ENCODE data around the gene CRACR2A. TPM values are rescaled to one million over a fixed set of nuclear protein-coding genes. Genes with fewer than 3 reads are reported as not detected.

CRACR2A gene
- polyA plus RNA-seq, 3 donors = 2.8 to 10.7 (median 5.8) TPM

DNA sequence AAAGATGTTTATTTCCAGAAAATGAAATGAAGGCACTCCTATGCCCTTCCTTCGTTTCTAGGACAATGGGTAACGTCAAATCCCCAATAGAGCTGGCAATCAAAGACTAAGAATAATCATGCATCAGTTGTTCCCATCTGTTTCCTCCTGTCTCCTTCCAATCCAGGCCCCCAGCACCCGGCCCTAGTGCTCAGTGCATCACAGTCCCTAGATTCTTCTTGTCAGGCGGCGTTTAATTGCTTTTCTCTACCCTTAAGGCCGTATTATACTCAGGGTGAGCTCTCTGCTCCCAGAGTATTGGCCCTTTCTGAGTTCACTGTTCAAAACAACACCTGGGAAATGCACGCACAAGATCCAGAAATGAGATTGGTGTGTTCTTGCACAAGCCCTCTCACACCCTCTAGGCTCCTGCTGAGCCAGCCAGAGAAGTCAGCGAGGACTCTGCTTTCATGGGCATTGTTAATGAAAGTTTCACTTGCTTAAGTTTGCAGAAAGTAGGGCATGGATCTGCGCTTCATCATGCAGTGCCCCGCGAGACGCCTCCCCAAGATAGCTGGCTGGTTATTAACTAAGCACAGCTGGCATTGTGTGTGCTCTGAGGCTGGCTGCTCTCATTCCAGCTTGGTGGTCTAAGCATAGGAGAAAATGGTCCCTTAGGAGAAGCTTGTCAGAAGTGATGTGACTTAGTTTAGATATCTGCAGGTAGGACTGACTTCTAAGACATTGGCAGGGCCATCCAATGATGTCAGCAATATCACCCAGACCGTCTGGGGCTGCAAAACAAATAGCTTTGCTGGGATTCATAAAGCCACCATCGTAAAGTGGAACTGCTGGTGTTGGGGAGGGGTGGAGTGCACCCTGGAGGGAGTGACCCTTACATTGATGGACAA is 28.7 kb downstream of the CRACR2A start:
- Histone ChIP-seq H3K9me3 (replicated peaks in 1 of 2; ENCODE audit: control insufficient read depth in 1 of 2, insufficient read depth in 1 of 2, low read length in 2 of 2) (peaks cover 0 to 4% of the 10 kb centered on the region in 2 donors), H2AFZ (ENCODE audit: insufficient read depth, low read depth, low read length, poor library complexity, severe bottlenecking) (no peak overlapping the region), H3K4me2 (replicated peaks; ENCODE audit: extremely low read depth, low read length, poor library complexity, severe bottlenecking) (no peak overlapping the region), H3K36me3 (replicated peaks in 1 of 2; ENCODE audit: control insufficient read depth in 1 of 2, insufficient read depth in 2 of 2, low read length in 2 of 2) (peaks cover 10 to 37% of the 10 kb centered on the region in 2 donors), H3K79me2 (ENCODE audit: insufficient read depth, low read length) (peaks cover 4% of the 10 kb centered on the region), H4K20me1 (ENCODE audit: insufficient read depth, low read length) (no peaks in the 10 kb centered on the region), H3K9ac (ENCODE audit: insufficient read depth, low read length, poor library complexity, severe bottlenecking) (no peak overlapping the region), H3K4me3 (replicated peaks in 1 of 3; ENCODE audit: low read depth in 2 of 3, low read length in 3 of 3) (no peak overlapping the region), H3K27ac (ENCODE audit: low read depth in 1 of 2, low read length in 2 of 2) (no peak overlapping the region), H3K4me1 (ENCODE audit: control insufficient read depth in 1 of 2, insufficient read depth in 2 of 2, low read length in 2 of 2) (peaks cover 34 to 35% of the 10 kb centered on the region in 2 donors), H3K27me3 (ENCODE audit: control insufficient read depth in 2 of 2, insufficient read depth in 2 of 2, low read length in 2 of 2) (no peaks in the 10 kb centered on the region)
- Mint-ChIP-seq H3K9me3 (peaks cover 4 to 13% (median 7%) of the 10 kb centered on the region in 7 donors), H3K27me3 (ENCODE audit: low read depth in 3 of 3) (peaks cover 1 to 5% (median 2%) of the 10 kb centered on the region in 3 donors), H3K36me3 (peaks cover 48 to 62% of the 10 kb centered on the region in 2 donors), H3K4me1 (peaks cover 41% of the 10 kb centered on the region), H3K4me3 (no peak overlapping the region), H3K27ac (peak overlapping the region in 2 of 7 donors; percentile 11 to 50)
- WGBS (ENCODE audit: insufficient coverage) = 96% methylated on average over 12 of the region's 14 CpGs
- TF ChIP-seq, protein P1, sequence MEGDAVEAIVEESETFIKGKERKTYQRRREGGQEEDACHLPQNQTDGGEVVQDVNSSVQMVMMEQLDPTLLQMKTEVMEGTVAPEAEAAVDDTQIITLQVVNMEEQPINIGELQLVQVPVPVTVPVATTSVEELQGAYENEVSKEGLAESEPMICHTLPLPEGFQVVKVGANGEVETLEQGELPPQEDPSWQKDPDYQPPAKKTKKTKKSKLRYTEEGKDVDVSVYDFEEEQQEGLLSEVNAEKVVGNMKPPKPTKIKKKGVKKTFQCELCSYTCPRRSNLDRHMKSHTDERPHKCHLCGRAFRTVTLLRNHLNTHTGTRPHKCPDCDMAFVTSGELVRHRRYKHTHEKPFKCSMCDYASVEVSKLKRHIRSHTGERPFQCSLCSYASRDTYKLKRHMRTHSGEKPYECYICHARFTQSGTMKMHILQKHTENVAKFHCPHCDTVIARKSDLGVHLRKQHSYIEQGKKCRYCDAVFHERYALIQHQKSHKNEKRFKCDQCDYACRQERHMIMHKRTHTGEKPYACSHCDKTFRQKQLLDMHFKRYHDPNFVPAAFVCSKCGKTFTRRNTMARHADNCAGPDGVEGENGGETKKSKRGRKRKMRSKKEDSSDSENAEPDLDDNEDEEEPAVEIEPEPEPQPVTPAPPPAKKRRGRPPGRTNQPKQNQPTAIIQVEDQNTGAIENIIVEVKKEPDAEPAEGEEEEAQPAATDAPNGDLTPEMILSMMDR (IDR thresholded peaks at IDR 0.05) = no peak
- DNase-seq = no peak
- intact Hi-C loops (cut with micrococcal nuclease) = no loop called here

DNA sequence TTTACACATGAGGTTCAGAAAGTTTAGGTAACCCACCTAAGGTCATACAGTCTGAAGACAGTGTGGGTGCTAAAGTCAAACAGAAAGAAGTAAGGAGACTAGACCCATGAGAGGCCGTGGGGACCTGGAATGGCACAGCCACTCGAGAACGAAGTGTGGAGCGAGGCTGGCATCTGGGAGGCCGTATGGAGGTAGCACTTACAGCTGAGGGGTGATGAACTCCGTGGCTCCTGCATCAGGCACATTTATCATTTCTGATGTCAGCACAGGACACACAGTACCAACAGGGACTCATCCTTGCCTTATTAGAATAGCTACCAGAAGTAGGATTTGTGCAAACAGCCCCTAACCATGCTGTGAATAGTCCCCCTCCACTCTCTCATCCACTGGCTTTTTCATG is 30.5 kb downstream of the CRACR2A start:
- Histone ChIP-seq H3K9me3 (replicated peaks in 1 of 2; ENCODE audit: control insufficient read depth in 1 of 2, insufficient read depth in 1 of 2, low read length in 2 of 2) (peaks cover 0 to 4% of the 10 kb centered on the region in 2 donors), H3K27ac (ENCODE audit: low read depth in 1 of 2, low read length in 2 of 2) (no peak overlapping the region), H4K20me1 (ENCODE audit: insufficient read depth, low read length) (no peaks in the 10 kb centered on the region), H3K4me3 (replicated peaks in 1 of 3; ENCODE audit: low read depth in 2 of 3, low read length in 3 of 3) (no peak overlapping the region), H3K79me2 (ENCODE audit: insufficient read depth, low read length) (peaks cover 2% of the 10 kb centered on the region), H3K27me3 (ENCODE audit: control insufficient read depth in 2 of 2, insufficient read depth in 2 of 2, low read length in 2 of 2) (no peaks in the 10 kb centered on the region), H3K4me1 (ENCODE audit: control insufficient read depth in 1 of 2, insufficient read depth in 2 of 2, low read length in 2 of 2) (peaks cover 34 to 35% of the 10 kb centered on the region in 2 donors), H3K4me2 (replicated peaks; ENCODE audit: extremely low read depth, low read length, poor library complexity, severe bottlenecking) (no peak overlapping the region), H3K9ac (ENCODE audit: insufficient read depth, low read length, poor library complexity, severe bottlenecking) (no peak overlapping the region), H3K36me3 (replicated peaks in 1 of 2; ENCODE audit: control insufficient read depth in 1 of 2, insufficient read depth in 2 of 2, low read length in 2 of 2) (peaks cover 10 to 37% of the 10 kb centered on the region in 2 donors), H2AFZ (ENCODE audit: insufficient read depth, low read depth, low read length, poor library complexity, severe bottlenecking) (no peak overlapping the region)
- Mint-ChIP-seq H3K27me3 (ENCODE audit: low read depth in 3 of 3) (peaks cover 0 to 5% (median 1%) of the 10 kb centered on the region in 3 donors), H3K27ac (peak overlapping the region in 1 of 7 donors; percentile 44), H3K9me3 (peaks cover 0 to 13% (median 4%) of the 10 kb centered on the region in 7 donors), H3K36me3 (peaks cover 53 to 61% of the 10 kb centered on the region in 2 donors), H3K4me1 (peaks cover 41% of the 10 kb centered on the region), H3K4me3 (no peak overlapping the region)
- 100% methylated on average over 1 of the region's 6 CpGs for WGBS (ENCODE audit: insufficient coverage)
- TF ChIP-seq, protein P1 (IDR thresholded peaks at IDR 0.05) = no peak
- DNase-seq = no peak
- intact Hi-C loops (cut with micrococcal nuclease) = no loop called here

Data from CD14-positive monocyte (primary cell).